Measurements from ENCODE around the gene ARPP21. TPM values are rescaled to one million over a fixed set of nuclear protein-coding genes. Genes with fewer than 3 reads are reported as not detected.

Gene ARPP21
- total RNA-seq, 1 experiment from 2014 or later: not detected

DNA sequence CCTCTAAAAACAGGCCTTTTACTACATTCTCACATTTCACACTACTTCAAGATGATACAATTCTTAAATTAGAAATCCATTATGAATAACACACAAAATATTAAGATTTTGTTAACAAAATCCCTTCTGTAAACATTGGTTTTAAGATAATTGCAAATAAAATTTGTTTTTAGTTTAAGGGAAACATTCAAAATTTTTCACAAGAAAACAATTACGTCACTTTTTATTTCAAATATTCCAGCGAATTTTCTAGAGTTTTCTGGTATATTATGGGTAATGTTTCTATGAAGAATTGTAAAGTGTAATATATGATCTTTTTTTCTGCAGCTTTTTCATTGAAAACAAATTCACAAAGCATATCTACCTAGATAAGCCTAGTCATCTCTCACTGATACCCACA is 5.9 kb downstream of the ARPP21 start:
- Histone ChIP-seq H3K79me2 (ENCODE audit: low read length) (no peaks in the 10 kb centered on the region), H3K9me3 (ENCODE audit: low read length) (no peaks in the 10 kb centered on the region), H3K27me3 (ENCODE audit: low read length) (peaks cover 11% of the 10 kb centered on the region), H4K20me1 (ENCODE audit: low read length) (no peaks in the 10 kb centered on the region), H3K36me3 (ENCODE audit: low read depth, low read length) (no peaks in the 10 kb centered on the region), H3K9me2 (replicated peaks; ENCODE audit: low read length) (no peaks in the 10 kb centered on the region), H2AFZ (ENCODE audit: low read length) (no peak overlapping the region), H3F3A (ENCODE audit: low read length, unreplicated experiment) (no peaks in the 10 kb centered on the region), H3K4me3 (ENCODE audit: low read length) (no peak overlapping the region), H3K9ac (ENCODE audit: low read length) (no peak overlapping the region), H3K4me2 (ENCODE audit: low read length) (no peak overlapping the region), H3K27ac (ENCODE audit: low read length) (no peak overlapping the region), H3K4me1 (ENCODE audit: insufficient read depth, low read length) (no peaks in the 10 kb centered on the region)
- no TSS peak for BruUV-seq (replicated peaks)
- POLR2A ChIA-PET (ENCODE audit: unreplicated experiment): no interaction called here
- TF ChIP-seq EZH2 (IDR thresholded peaks at IDR 0.05; ENCODE audit: low read length, unreplicated experiment) (no peak), EZH2phosphoT487 (IDR thresholded peaks at IDR 0.05; ENCODE audit: borderline replicate concordance, low read length) (no peak)
- TF ChIP-seq, protein P1, sequence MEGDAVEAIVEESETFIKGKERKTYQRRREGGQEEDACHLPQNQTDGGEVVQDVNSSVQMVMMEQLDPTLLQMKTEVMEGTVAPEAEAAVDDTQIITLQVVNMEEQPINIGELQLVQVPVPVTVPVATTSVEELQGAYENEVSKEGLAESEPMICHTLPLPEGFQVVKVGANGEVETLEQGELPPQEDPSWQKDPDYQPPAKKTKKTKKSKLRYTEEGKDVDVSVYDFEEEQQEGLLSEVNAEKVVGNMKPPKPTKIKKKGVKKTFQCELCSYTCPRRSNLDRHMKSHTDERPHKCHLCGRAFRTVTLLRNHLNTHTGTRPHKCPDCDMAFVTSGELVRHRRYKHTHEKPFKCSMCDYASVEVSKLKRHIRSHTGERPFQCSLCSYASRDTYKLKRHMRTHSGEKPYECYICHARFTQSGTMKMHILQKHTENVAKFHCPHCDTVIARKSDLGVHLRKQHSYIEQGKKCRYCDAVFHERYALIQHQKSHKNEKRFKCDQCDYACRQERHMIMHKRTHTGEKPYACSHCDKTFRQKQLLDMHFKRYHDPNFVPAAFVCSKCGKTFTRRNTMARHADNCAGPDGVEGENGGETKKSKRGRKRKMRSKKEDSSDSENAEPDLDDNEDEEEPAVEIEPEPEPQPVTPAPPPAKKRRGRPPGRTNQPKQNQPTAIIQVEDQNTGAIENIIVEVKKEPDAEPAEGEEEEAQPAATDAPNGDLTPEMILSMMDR (conservative IDR thresholded peaks at IDR 0.05; ENCODE audit: low read depth, low read length): no peak
- DNase-seq (no peak), ATAC-seq (no peak)
- intact Hi-C loops (cut with micrococcal nuclease): no loop called here
- CTCF ChIA-PET: no interaction called here

DNA sequence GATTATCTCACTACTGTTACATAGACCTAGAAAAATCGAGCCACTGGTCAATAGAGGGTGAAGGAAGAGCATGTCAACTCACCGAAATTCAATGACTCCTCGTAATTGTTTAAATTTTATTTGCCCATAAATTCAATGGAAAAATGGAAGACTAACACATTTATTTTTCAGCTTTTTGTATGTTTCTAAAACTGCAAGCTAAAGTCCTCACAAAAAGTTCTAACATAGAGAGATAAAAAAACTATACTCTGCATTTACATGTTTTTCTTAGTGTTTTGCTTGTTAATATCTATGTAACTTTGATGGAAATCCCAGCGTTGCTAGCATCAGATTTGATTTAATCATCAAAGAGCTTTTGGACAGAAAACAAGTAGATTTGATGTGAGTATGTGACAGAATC is 6.8 kb downstream of the ARPP21 start:
- BruUV-seq (replicated peaks): no TSS peak
- Histone ChIP-seq H3K79me2 (ENCODE audit: low read length) (no peaks in the 10 kb centered on the region), H3K4me2 (ENCODE audit: low read length) (no peak overlapping the region), H3K9me3 (ENCODE audit: low read length) (no peaks in the 10 kb centered on the region), H3K4me1 (ENCODE audit: insufficient read depth, low read length) (no peaks in the 10 kb centered on the region), H3K4me3 (ENCODE audit: low read length) (no peak overlapping the region), H3F3A (ENCODE audit: low read length, unreplicated experiment) (no peaks in the 10 kb centered on the region), H4K20me1 (ENCODE audit: low read length) (no peaks in the 10 kb centered on the region), H3K36me3 (ENCODE audit: low read depth, low read length) (no peaks in the 10 kb centered on the region), H3K9ac (ENCODE audit: low read length) (no peak overlapping the region), H2AFZ (ENCODE audit: low read length) (no peak overlapping the region), H3K9me2 (replicated peaks; ENCODE audit: low read length) (no peaks in the 10 kb centered on the region), H3K27ac (ENCODE audit: low read length) (no peak overlapping the region), H3K27me3 (ENCODE audit: low read length) (0 out of 2 replicates have a peak, but pooled peaks cover 2% of the 10 kb centered on the region)
- TF ChIP-seq EZH2 (IDR thresholded peaks at IDR 0.05; ENCODE audit: low read length, unreplicated experiment) (no peak), EZH2phosphoT487 (IDR thresholded peaks at IDR 0.05; ENCODE audit: borderline replicate concordance, low read length) (no peak)
- TF ChIP-seq, protein P1 (conservative IDR thresholded peaks at IDR 0.05; ENCODE audit: low read depth, low read length): no peak
- intact Hi-C loops (cut with micrococcal nuclease): no loop called here
- ATAC-seq (no peak), DNase-seq (no peak)
- POLR2A ChIA-PET (ENCODE audit: unreplicated experiment): no interaction called here
- CTCF ChIA-PET: no interaction called here

DNA sequence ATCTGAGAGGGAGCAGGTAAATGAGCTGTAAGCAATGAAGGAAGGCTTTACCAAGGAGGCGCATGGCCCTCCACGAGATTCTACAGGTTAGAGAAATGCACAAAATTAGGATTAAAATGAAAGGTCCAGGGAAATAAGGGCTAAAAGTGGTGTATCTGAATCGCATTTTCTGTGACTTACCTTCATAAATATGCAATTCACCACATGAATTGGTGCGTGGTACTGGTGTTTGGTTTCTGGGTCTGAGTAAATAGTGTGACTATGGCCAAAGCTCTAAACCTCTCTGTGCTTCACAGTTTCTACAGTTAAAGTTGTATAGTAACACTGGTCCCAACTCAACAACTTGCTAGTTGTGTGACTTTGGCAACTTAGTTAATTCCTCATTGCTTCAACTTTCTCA is 8.1 kb downstream of the ARPP21 start:
- BruUV-seq (replicated peaks): no TSS peak
- intact Hi-C loops (cut with micrococcal nuclease): no loop called here
- no peaks in the 10 kb centered on the region for H3F3A ChIP-seq (ENCODE audit: low read length, unreplicated experiment)

More for the DNA sequence above, 8.1 kb downstream of the ARPP21 start:
- no peak for DNase-seq
- Histone ChIP-seq H3K9me3 (ENCODE audit: low read length) (no peaks in the 10 kb centered on the region), H3K79me2 (ENCODE audit: low read length) (no peaks in the 10 kb centered on the region), H4K20me1 (ENCODE audit: low read length) (no peaks in the 10 kb centered on the region), H3K36me3 (ENCODE audit: low read depth, low read length) (no peaks in the 10 kb centered on the region), H2AFZ (ENCODE audit: low read length) (no peak overlapping the region), H3K27me3 (ENCODE audit: low read length) (no peaks in the 10 kb centered on the region), H3K4me3 (ENCODE audit: low read length) (no peak overlapping the region), H3K4me1 (ENCODE audit: insufficient read depth, low read length) (peaks cover 7% of the 10 kb centered on the region), H3K27ac (ENCODE audit: low read length) (no peak overlapping the region), H3K4me2 (ENCODE audit: low read length) (no peak overlapping the region), H3K9me2 (replicated peaks; ENCODE audit: low read length) (no peaks in the 10 kb centered on the region), H3K9ac (ENCODE audit: low read length) (no peak overlapping the region)
- ChIA-PET POLR2A (ENCODE audit: unreplicated experiment) (no interaction called here), CTCF (no interaction called here)
- TF ChIP-seq EZH2 (IDR thresholded peaks at IDR 0.05; ENCODE audit: low read length, unreplicated experiment): no peak
- TF ChIP-seq, protein P1 (conservative IDR thresholded peaks at IDR 0.05; ENCODE audit: low read depth, low read length): no peak
- TF ChIP-seq EZH2phosphoT487 (IDR thresholded peaks at IDR 0.05; ENCODE audit: borderline replicate concordance, low read length): no peak
- no peak for ATAC-seq
